BE2C (cell line): Measurements from ENCODE around the gene DYNC1I2.

Experiments
- DNase-seq: peaks from one replicate; pipeline ENCODE4 v3.0.0-alpha.2; 2020
- H3K27me3 ChIP-seq: fragments of 250-450 bp; sonication (Bioruptor Pico); 2 replicates; pipeline ENCODE4 v1.5.1; 2020; ENCODE audit warnings: mild to moderate bottlenecking
- H3K36me3 ChIP-seq: fragments of 250-450 bp; sonication (Bioruptor Pico); 2 replicates; pipeline ENCODE4 v1.5.1; 2020; ENCODE audit warnings: mild to moderate bottlenecking
- H3K4me1 ChIP-seq: fragments of 250-450 bp; sonication (Bioruptor Pico); 2 replicates; pipeline ENCODE4 v1.5.1; 2020
- H3K4me3 ChIP-seq: 2 replicates; pipeline ENCODE4 v1.5.1; 2011; ENCODE audit warnings: low read depth, low read length
- H3K9me3 ChIP-seq: fragments of 250-450 bp; sonication (Bioruptor Pico); 2 replicates; pipeline ENCODE4 v1.5.1; 2020
- TF ChIP-seq, protein P1 (sequence below): IDR thresholded peaks from 2 replicates; pipeline ENCODE4 v1.5.1; 2012; ENCODE audit warnings: mild to moderate bottlenecking, low read depth, low read length

DYNC1I2 gene

DNA sequence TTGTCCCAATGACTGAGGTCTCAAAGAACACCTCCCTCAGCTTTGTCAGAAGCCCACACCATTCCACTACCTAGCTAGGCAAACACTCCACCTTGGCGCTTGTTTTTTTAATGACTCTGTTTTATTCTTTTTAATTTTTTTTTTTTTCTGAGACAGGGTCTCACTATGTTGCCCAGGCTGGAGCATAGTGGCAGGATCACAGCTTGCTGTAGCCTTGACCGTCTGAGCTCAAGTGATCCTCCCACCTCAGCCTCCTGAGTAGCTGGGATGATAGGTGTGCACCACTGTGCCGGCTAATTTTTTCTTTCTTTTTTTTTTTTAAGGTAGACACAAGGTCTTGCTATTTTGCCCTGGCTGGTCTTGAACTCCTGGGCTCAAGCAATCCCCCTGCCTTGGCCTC lies 104.9 kb downstream of the DYNC1I2 start:
- Histone ChIP-seq H3K27me3 (no peaks in the 10 kb centered on the region), H3K9me3 (no peaks in the 10 kb centered on the region), H3K36me3 (0 out of 2 replicates have a peak, but pooled peaks cover 3% of the 10 kb centered on the region), H3K4me3 (no peak overlapping the region), H3K4me1 (no peaks in the 10 kb centered on the region)
- TF ChIP-seq, protein P1, sequence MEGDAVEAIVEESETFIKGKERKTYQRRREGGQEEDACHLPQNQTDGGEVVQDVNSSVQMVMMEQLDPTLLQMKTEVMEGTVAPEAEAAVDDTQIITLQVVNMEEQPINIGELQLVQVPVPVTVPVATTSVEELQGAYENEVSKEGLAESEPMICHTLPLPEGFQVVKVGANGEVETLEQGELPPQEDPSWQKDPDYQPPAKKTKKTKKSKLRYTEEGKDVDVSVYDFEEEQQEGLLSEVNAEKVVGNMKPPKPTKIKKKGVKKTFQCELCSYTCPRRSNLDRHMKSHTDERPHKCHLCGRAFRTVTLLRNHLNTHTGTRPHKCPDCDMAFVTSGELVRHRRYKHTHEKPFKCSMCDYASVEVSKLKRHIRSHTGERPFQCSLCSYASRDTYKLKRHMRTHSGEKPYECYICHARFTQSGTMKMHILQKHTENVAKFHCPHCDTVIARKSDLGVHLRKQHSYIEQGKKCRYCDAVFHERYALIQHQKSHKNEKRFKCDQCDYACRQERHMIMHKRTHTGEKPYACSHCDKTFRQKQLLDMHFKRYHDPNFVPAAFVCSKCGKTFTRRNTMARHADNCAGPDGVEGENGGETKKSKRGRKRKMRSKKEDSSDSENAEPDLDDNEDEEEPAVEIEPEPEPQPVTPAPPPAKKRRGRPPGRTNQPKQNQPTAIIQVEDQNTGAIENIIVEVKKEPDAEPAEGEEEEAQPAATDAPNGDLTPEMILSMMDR = no peak
- no peak for DNase-seq

DNA sequence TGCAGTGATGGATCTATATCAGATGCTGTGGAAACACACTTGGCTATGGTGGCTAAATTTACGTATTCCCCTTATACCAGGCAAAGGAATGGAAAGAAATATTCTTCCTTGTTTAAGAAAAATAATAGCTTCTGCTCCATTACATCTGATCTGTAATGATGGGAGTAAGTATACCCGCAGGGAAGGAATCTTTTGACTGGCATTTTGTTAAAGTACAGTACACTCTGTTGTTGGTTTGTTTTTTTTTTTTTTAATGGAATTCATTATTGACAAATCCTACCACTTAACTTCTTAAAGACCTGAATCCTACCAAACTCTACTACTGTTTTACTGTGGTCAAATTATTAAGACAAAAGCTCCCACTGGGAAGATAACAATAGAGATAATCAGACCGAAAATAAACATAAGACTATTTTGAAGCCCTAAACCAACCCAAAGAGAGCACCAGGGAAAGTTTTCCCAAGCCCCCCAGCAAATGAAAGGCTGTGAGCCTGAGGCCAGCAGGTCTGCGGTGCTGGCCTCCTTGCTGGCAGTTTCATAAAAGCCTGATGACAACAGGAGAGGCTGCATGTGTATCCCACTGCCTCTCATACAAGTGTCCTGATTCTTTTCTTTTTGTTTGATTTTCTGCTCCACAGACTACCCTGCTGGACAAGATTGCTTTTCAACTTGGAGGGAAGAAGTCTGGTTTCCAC lies 105.8 kb downstream of the DYNC1I2 start:
- Histone ChIP-seq H3K4me1 (no peaks in the 10 kb centered on the region), H3K36me3 (no peaks in the 10 kb centered on the region), H3K4me3 (no peak overlapping the region), H3K27me3 (no peaks in the 10 kb centered on the region), H3K9me3 (no peaks in the 10 kb centered on the region)
- TF ChIP-seq, protein P1 = no peak
- no peak for DNase-seq

DNA sequence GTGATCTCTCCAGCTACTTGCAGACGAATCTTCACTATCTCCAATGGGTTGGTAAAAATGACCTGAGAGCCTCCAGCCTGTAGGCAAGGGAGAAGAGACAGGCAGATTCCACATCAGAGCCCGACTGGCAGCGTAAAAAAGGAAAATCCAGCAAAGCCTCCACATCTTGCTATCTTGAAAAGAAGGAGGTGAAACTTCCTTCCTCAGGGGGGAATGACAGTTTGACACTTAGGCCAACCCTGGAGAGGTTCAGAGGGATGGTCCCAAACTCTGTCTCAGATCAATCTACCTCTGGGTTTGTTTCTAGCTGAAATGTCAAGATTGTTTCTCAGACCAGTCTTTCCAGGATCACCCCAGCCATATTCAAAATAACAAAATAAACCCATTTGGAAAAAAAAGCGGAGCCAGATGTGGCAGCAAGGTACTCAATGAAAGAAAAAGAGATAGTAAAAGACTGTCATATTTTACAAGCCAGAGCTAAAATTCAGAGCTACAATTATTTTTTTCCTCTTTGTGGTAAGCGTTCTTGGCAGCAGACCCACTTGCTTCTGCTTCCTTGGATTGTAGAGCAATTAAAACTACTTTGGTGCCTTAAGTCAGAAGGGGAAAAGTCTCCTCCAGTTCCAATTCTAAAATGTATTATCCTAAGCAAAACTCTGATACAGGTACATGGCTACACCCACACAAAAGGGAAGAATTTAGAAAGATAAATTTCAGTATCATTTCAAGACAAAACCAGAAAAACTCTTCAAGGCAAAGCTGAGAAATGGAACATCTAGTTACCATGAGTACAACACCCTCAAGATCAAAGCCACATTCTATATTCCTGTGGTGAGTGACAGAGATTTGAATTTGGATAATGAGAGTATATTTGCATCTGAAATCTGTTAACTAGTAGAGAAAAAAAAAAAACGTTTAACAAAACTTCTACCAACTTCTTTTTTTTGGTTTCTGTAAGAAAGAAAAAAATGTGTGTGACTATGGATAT lies 106.7 kb downstream of the DYNC1I2 start:
- TF ChIP-seq, protein P1 = no peak
- H3K9me3 ChIP-seq = no peaks in the 10 kb centered on the region
- no peaks in the 10 kb centered on the region for H3K4me1 ChIP-seq
- no peaks in the 10 kb centered on the region for H3K36me3 ChIP-seq
- DNase-seq = no peak
- no peak overlapping the region for H3K4me3 ChIP-seq
- H3K27me3 ChIP-seq = no peaks in the 10 kb centered on the region

DNA sequence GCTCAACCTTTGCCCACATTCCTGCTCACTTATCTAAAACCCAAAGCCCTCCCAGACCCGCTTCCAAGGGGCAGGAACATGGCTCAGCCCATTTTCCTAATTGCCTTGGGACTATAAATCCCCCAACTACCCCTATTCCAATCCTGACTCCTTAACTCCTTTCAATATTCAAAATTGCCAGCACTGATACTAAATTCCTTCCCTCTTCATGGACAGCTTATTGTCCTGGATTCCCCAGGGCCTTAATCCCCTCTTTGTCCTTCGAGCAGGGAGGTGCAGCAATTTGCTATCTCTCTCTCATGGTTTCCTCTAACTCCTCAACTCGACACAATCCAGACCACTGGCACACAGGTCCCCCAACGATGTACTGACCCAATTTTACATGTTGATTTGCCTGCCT lies 107.6 kb downstream of the DYNC1I2 start:
- Histone ChIP-seq H3K9me3 (no peaks in the 10 kb centered on the region), H3K36me3 (no peaks in the 10 kb centered on the region), H3K27me3 (no peaks in the 10 kb centered on the region), H3K4me3 (no peak overlapping the region), H3K4me1 (no peaks in the 10 kb centered on the region)
- no peak for DNase-seq
- TF ChIP-seq, protein P1 = no peak
